Prostate gland (tissue), 2 donors: Measurements from ENCODE around the gene GOLGA6A.
"Not testable (repeated sequence)": the region's sequence is repeated elsewhere in the genome, so short reads cannot be mapped to it uniquely, and the experiment has no call there.

Source experiments
- POLR2A ChIP-seq: fragments of 450-650 bp; IDR thresholded peaks from one replicate; pipeline ENCODE4 v1.6.1; 2016; ENCODE audit warnings: antibody characterized with exemption, mild to moderate bottlenecking
- TF ChIP-seq, protein P1 (sequence below), 4 experiments: fragments of 200-600 bp in 2 of 4; fragments of 450-650 bp in 2 of 4; sonication (generic) in 2 of 4; IDR thresholded peaks; 1 replicate in 3 of 4; 2 replicates in 1 of 4; pipeline ENCODE4 v1.5.1; 2016 to 2019; ENCODE audit warnings: antibody characterized with exemption in 4 of 4, mild to moderate bottlenecking in 2 of 4, moderate library complexity in 2 of 4

DNA sequence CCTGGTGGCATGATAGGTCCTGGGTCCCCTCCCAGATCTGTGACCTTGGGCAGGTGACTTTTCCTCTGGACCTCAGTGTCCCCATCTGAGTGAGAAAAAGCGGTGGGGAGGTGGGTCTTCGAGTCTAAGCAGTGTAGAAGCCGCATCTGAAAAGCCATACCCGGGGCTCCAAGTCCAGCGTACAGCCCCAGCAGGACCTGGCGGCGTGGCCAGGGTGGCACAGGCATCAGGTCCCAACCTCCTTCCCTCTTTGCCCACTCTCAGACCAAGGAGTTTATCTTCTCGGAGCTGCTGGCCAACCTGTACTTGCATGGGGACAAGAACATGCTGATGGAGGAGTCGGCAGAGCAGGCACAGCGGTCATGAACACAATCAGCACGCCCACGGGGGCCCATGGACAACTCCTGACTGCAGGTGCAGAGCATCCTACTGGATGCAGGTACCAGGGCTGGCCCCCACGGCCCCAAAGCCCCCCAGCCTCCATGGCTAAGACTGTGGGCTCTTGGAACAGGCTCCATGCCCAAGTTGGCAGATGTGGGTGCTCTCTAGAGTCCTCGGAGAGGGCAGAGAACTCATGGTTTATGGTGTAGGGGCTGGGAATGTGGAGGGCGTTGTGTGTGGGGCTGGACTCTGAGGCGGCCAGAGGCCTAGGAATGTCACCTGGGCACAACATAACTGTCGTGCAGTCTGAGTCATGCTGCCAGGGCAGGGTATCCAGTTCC, 18.8 kb downstream of the GOLGA6A start:
- TF ChIP-seq, protein P1, sequence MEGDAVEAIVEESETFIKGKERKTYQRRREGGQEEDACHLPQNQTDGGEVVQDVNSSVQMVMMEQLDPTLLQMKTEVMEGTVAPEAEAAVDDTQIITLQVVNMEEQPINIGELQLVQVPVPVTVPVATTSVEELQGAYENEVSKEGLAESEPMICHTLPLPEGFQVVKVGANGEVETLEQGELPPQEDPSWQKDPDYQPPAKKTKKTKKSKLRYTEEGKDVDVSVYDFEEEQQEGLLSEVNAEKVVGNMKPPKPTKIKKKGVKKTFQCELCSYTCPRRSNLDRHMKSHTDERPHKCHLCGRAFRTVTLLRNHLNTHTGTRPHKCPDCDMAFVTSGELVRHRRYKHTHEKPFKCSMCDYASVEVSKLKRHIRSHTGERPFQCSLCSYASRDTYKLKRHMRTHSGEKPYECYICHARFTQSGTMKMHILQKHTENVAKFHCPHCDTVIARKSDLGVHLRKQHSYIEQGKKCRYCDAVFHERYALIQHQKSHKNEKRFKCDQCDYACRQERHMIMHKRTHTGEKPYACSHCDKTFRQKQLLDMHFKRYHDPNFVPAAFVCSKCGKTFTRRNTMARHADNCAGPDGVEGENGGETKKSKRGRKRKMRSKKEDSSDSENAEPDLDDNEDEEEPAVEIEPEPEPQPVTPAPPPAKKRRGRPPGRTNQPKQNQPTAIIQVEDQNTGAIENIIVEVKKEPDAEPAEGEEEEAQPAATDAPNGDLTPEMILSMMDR (IDR thresholded peaks at IDR 0.05): not testable (repeated sequence)
- not testable (repeated sequence) for TF ChIP-seq POLR2A
